GM19240 (cell line): ENCODE measurements around the gene TSPAN4.

Experiments
- DNase-seq: peaks from one replicate; pipeline ENCODE4 v3.0.0; 2011; ENCODE audit warnings: low spot score; ENCODE audit not compliant: insufficient read length

TSPAN4 gene

DNA sequence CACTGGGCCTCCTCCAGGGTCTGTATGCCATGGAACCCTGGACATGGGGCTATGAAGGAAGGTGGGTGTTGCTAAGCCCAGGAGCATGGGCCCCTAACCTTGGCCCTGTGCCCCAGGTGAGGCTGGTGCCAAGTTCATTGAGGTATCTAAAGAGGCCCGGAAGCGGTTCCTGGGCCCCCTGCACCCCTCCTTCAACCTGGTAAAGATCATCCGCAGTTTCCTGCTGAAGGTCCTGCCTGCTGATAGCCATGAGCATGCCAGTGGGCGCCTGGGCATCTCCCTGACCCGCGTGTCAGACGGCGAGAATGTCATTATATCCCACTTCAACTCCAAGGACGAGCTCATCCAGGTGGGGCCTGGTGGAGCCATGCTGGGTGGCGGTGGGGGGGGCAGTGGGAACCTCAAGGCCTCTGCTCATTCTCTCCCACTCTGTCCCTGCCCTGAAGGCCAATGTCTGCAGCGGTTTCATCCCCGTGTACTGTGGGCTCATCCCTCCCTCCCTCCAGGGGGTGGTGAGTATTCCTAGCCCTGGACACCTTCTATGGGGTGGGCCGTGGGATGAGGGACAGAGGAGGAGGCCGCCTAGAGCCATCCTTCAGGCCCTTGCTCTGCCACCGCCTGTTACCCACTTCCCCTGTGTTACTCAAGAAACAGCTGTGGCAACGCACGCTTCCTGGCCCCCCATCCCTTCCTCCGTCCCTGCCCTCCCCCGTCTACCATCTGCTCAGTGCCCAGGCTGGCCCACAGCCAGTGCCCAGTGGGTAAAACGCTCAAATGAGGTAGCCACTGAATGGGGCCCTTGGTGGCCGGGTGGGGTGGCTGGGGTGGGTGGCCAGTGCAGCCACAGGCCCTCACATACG is 20.9 kb upstream of the TSPAN4 start:
- DNase-seq = no peak

DNA sequence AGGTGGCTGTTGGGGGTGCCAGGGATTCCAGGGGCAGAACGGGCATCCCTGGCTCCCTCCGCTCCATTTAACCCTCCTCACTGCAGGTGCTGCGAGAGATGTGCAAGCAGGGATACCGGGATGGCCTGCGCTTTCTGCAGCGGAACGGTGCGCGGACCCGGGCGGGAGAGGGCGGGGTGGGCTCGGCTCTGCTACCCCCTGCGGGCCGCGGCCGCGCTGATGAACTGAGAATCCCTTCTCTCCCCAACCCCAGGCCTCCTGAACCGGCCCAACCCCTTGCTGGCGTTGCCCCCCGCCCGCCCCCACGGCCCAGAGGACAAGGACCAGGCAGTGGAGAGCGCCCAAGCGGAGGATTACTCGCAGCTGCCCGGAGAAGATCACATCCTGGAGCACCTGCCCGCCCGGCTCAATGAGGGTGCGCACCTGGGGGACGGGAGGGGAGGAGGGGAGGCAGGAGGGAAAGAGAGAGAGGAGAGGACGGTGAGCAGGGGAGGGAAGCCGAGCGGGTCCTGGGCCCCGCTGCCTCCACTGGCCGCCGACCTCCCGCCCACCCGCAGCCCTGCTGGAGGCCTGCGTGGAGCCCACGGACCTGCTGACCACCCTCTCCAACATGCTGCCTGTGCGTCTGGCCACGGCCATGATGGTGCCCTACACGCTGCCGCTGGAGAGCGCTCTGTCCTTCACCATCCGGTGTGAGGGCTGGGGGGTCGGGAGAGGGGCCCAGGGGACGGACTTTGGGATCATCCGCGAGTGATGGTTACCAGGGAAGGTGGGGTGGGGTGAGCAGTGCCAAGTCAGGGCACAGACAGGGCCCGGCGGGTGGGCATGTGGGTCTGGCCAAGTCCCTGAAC is 19.0 kb upstream of the TSPAN4 start:
- DNase-seq = no peak

DNA sequence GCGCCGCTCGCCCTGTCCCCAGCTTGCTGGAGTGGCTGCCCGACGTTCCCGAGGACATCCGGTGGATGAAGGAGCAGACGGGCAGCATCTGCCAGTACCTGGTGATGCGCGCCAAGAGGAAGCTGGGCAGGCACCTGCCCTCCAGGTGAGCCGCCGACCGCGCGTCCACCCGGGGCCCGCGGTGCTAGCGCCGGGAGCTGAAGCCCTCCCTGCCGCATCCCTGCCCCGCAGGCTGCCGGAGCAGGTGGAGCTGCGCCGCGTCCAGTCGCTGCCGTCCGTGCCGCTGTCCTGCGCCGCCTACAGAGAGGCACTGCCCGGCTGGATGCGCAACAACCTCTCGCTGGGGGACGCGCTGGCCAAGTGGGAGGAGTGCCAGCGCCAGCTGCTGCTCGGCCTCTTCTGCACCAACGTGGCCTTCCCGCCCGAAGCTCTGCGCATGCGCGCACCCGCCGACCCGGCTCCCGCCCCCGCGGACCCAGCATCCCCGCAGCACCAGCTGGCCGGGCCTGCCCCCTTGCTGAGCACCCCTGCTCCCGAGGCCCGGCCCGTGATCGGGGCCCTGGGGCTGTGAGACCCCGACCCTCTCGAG is 18.3 kb upstream of the TSPAN4 start:
- DNase-seq = no peak

DNA sequence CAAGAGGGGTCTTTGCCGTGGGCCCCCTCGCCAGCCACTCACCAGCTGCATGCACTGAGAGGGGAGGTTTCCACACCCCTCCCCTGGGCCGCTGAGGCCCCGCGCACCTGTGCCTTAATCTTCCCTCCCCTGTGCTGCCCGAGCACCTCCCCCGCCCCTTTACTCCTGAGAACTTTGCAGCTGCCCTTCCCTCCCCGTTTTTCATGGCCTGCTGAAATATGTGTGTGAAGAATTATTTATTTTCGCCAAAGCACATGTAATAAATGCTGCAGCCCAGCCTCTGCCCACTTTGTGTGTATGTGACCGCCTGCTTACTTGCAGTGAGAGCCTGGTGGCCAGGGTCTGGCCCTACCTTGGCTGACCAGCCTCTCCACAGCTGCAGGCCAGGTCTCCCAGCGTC is 17.7 kb upstream of the TSPAN4 start:
- DNase-seq = no peak

DNA sequence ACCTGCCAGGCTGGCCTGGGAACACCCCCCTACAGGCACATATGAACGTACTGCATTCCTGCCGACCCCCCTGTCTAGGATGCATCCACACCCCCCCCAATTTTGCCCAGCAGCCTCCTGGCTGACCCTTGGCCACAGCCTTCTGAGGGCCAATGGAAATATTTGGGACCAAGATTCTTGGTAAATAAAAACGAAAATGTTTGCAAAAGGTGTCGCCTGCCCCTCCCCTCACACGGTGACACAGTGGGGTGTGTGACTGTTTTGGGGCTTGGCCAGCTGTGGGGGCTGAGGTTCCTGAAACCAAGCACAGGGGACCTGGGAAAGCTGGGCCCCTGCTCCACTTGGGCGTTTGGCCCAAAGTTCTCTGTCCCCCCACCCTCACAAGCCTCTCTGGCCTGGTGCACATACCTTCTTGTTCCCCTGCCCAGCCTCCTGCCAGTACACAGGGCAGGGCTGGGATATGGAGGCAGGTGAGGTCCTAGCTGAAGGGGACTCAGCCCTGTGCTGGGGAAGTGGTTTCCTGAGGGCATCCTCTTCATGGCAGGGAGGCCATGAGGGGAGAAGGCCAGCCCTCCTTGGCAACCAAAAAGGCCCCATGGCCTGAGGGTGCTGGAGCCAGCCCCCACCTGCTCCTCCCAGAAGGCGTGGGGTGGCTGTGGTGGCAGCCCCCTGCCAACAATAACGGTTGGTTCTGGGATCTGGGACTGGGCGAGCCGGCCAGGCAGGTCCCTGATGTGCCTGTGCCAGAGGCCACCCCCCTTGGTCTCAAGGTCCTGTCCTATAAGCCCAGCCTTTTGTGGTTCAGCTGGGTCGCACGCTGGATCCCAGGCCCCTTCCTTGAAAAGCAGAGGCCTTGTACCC is 17.1 kb upstream of the TSPAN4 start:
- DNase-seq = no peak

- DNase-seq = no peak
Observed at GRCh38 chr11:826227-826621, 16.4 kb upstream of the TSPAN4 start.

- no peak for DNase-seq
Observed at GRCh38 chr11:826836-827145, 15.9 kb upstream of the TSPAN4 start.

GRCh38 chr11:827146-827896 is 15.3 kb upstream of the TSPAN4 start:
- no peak for DNase-seq

- DNase-seq = no peak
Observed at GRCh38 chr11:827897-828192, 14.8 kb upstream of the TSPAN4 start, which contains the start of gene CRACR2B. TSS of gene CRACR2B (plus strand) at chr11:827919. CDS start at chr11:828608, 689 bp downstream.

- DNase-seq = no peak
Observed at GRCh38 chr11:828506-829175, 14.0 kb upstream of the TSPAN4 start.

DNA sequence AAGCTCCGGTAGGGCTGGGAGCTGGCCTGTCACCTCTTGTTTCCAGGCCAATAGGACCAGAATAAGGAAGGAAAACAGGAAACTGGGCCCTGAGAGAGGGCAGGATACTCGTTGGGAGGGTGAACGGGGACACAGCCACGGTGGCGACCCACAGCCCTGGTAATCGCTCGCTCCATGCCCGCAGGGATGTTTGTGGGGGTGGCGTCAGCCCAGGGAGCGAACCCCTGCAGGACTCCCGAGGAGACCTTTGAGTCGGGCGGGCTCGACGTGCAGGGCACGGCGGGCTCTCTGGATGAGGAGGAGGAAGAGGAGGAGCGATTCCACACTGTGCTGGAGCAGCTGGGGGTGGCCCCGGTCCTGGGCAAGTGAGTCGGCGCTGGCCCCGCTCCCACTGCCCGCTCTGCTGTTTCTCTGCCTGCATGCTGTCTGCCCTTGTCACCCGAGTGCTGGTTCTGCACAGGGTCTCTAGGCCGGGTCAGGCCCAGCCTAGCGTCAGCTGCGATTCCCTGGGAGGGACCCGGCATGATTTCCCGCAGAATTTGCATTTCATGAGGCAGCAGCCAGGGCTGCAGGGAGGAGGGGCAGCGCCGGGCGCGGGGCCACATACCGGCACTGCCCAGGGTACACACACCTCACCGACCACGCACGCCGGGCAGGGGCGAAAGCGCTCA is 13.3 kb upstream of the TSPAN4 start:
- no peak for DNase-seq

DNA sequence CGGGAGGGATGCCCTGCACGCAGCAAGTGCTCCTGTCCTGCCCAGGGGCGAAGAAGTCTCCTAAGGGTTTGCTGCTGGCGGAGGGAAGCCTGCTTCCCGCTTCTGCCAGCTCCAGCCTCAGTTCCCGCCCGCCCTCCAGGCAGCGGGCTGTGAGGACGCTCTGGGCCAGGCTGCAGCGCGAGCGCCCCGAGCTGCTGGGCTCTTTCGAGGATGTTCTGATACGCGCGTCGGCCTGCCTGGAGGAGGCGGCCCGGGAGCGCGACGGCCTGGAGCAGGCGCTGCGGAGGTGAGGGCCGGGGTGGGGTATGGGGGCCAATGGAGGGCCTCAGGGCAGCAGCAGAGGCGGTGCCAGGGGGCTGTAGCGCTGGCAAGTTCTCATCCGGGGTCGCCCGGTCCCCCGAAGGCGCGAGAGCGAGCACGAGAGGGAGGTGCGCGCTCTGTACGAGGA is 12.8 kb upstream of the TSPAN4 start:
- DNase-seq = no peak

GRCh38 chr11:830295-831117 is 12.1 kb upstream of the TSPAN4 start:
- DNase-seq = peak; percentile 74

- DNase-seq = no peak
Observed at GRCh38 chr11:831118-831864, 11.4 kb upstream of the TSPAN4 start.

DNA sequence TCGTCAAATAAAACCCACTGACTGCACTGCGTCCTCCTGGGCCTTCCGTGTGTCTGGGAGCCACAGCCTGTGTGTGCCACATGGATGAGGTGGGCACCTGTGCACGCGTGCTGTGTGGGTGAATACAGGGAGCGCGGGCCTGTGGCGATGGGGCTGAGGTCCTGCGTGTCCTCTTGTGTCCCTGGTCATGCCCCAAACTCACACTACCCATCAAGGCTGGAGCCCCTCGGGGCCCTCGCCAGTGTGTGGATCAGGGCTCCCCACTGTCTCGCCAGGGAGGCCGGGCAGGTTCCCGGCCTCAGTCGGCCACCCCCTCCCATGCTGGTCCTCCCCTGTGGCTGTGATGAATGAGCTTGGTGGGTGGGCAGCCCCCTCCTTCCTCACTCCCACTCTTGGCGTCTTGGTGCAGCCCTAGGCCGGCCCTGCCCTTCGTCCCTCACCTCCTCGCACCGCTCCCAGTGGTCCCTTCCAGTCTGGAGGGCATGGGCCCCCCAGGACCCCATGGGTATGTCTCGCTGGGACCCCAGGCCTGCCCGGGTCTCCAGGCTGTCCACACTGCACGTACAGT is 10.6 kb upstream of the TSPAN4 start:
- DNase-seq = no peak

- DNase-seq = no peak
Observed at GRCh38 chr11:832529-833113, 10.0 kb upstream of the TSPAN4 start, which contains the start of gene CD151. TSS of gene CD151 (plus strand) at chr11:832952. CDS start at chr11:836070, 3,118 bp downstream.
